CD4-positive, alpha-beta T cell treated with Interleukin-17A for 1 hour (primary cell): ENCODE data around the gene OPRD1.

ENCODE experiments used
- DNase-seq: peaks from one replicate; pipeline ENCODE4 v3.0.0-alpha.2; 2020

The OPRD1 gene

GRCh38 chr1:28915031-28915895, 103.3 kb downstream of the OPRD1 start:
- DNase-seq, result peak; percentile 46

DNA sequence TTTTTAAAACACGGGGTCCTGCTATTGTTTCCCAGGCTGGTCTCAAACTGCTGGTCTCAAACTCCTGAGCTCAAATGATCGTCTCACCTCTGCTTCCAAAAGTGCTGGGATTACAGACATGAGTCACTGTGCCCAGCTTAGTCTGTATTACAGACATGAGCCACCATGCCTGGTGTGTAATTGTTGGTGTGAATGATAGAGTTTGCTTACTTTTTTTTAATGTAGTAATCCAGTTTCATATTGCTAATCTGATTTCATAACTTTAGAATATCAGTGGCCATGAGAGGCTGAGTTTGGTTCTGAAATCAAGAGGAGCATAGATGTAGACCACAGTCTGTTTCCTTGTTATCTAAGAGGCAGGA, 105.8 kb downstream of the OPRD1 start:
- DNase-seq, result no peak
